Measurements from ENCODE around the gene TMEM131L.
"Not testable (repeated sequence)": the region's sequence is repeated elsewhere in the genome, so short reads cannot be mapped to it uniquely, and the experiment has no call there.

The TMEM131L gene

DNA sequence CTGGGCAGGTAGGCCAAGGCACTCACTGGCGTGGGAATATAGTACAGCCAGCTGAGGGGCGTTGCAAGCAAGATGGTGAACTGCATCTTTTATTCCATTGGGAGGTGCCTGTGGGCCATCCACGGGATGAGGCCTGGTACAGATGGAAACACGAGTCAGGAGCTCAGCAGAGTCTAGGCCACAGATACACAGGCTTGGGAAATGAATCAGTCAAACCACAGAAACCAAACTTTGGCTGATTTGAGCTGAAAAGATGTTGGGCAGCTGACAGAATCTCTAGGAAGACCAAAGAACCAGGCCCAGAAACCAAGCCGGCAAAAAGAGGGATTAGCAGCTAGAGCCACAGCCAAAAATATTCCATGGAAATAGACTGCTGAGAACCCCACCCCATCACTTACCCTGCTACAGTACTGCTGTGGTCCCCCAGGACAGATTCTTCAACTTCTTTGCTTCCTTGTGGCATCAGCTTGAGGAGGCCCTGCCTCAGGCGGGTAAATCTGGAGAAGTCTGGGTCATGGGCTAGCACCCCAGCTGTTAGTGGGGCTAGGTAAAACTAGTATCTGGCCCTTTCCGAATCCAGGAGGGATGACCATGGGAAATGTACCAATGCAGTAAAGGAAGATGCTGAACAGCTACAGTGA lies 75.4 kb downstream of the TMEM131L start:
- no peak for DNase-seq (ENCODE audit: low spot score)

DNA sequence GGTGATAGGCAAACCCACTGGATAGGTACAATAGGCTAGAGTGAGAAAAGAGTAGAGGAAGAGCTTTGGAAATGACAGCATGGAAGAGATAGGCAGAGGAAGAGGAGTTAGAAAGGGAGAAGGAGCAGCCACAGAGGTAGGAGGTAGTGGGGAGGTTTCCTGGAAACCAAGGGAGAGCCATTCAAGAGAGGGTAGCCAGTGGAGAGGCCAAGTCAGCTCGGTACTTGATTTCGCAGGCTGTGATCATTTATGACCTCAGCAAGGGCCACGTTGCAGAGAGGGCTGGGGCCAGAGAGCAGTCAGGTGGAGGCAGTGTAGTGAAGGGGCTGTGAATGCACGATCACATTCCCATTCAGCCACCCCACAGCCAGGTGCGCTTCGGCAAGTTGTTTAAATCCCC lies 76.0 kb downstream of the TMEM131L start:
- DNase-seq (ENCODE audit: low spot score), result no peak

DNA sequence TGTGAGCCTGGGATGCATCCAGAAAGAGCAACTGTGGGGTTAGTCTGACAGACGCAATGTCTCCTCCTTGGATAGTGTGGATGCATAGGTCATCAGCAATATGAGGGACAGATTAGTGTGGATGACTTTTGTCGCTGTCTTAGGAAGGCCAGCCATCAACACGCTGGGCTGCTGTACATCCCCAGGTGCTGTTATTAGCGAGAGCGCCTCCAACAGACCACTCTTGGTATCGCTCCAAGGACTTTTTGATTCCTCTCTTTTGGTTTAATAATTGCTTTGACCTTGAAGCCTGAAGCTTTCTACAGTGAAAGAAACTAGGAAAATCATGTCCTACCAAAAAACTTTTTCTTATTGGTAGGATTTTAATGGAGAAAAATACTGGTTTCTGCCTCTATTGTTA lies 76.7 kb downstream of the TMEM131L start:
- DNase-seq (ENCODE audit: low spot score), result no peak

DNA sequence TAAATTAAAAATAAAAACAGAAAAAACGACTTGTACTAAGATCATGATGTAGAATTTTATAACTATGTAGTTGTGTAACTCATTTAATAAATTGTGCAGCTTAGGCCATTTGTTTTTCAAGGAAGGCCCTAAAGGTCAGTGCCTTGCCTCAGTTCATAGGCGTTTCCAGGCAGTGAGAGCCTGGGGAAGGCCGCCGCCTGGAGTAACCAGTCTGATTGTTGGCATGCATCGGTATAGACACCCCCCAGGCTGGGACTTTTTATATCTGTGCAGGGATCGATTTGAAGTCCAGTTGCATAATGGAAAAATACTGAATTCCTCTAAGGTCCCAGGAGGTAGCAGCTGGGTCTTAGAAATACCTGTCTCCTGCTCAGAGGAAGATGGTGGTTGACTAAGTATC lies 77.2 kb downstream of the TMEM131L start:
- no peak for DNase-seq (ENCODE audit: low spot score)

DNA sequence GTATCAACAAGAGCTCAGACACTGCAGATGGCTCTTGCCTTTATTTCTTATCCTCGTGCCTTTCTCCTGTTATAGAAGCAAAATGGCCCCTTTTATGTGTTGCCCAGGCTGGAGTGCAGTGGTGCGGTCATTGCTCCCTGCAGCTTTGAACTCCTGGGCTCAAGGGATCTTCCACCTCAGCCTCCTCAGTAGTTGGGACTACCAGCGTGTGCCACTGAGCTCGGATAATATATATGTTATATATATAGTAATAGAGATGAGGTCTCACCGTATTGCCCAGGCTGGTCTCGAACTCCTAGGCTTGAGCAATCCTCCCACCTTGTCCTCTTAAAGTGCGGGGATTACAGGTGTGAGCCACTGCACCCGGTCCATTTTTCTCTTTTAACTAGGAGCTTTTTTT lies 79.7 kb downstream of the TMEM131L start:
- DNase-seq (ENCODE audit: low spot score), result no peak

DNA sequence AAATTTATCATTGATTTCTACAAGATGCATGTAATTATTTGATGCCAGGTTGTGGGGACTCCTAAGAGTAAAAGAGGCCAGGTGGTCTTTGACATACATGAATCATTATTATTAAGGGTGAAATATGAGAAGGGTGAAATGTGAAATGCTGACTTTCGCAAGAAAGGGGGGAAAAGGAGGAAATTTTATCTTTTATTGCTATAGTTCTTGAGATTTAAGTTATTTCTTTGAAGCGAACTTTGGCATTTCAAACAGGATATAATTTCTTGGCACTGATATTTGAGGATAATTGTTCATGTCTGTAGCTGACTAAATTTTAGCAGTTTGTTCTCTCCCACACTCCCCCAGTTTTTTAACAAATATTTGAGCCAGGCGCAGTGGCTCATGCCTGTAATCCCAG lies 80.1 kb downstream of the TMEM131L start:
- DNase-seq (ENCODE audit: low spot score), result no peak

DNA sequence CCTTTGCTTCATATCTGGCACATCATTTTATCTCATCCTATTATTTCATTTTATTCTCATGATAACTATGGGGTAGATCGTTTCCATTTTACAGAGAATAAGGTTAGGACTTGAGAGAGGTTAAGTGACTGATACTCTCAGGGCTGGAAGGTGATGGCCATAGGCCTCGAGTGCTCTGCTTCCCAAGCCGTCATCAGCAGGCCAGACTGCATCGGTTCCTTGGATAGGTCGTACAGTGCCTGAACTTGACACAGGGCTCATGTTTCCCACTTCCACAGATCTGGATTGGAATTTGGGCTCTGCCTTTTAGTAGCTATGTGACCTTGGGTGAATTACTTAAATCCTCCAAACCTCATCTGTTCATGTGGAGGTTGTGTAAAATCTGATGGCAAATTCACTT lies 81.4 kb downstream of the TMEM131L start:
- DNase-seq (ENCODE audit: low spot score), result no peak

DNA sequence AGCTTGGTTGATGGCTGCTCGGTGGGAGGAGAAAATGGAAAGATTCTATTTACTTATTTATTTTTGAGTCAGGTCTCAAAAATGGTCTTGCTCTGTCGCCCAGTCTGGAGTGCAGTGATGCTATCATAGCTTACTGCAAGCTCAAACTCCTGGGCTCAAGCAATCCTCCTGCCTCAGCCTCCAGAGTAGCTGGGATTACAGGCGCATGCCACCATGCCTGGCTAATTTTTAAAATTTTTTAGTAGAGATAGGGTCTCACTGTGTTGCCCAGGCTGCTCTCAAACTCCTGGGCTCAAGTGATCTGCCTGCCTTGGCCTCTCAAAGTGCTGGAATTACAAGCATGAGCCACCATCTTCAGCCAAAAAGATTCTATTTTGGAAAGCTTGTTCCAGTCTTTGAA lies 82.7 kb downstream of the TMEM131L start:
- DNase-seq (ENCODE audit: low spot score), result not testable (repeated sequence)

DNA sequence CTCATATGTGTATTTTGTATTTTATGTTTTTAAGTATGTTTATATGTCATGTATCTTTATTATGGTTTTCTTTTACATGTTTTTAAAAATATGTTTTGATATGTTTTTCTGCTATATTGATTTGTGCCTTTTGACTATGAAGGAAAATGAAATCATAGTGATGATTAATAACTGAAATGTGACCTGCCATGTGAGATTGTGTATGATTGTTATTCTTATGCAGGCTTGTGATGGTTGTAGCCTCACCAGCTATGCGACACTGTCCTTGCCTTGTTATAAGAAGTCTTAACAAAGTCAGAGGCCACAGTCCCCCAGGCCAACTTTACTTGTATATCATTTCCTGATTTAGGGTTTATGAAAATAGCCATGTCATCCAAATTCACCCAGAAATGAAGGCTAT lies 83.2 kb downstream of the TMEM131L start:
- no peak for DNase-seq (ENCODE audit: low spot score)

DNA sequence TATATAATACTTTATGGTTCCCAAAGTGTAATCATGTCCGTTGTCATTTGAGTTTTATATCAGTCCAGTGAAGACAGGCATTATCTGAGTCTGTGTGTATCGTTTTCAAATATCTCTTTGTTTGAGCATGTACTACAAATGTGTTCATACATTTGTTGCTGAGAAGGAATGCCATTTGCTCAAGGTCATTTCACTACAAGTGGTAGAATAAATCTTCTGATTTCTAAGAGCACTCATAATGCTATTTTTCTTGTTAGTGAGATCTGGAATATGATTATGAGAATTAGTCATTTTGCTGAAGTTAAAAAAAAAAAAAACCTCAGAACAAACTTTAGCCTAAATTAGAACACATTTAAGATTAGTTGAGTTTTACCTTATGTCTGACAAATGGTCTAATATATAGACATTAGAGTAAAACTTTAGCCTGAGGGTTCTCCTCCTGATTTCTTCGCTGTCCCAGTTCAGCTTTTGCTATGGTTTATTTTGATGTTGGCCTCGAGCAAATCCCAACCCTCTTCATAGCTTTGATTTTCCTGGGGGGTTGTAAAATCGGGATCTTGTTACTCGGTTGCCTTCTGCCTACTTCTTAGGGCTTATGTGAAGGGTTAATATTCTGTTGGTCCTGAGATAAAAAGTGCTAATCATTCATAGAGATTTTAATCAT lies 87.1 kb downstream of the TMEM131L start:
- no peak for DNase-seq (ENCODE audit: low spot score)

DNA sequence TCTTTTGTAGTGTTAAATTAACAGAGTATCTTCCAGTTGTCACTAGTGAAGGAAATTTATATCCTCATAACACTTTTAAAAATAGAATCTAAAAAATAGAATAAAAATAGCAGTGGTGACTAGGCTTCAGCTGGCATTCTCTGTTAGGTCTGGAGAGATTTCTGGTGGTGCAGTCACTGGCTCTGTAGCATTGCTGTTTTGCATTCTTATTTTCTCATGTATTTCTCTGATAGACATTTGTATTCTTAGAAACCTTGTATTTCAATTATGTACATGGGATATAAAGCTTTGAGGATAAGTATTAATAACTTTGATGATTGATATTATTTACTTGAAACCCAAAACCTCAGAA lies 87.6 kb downstream of the TMEM131L start:
- no peak for DNase-seq (ENCODE audit: low spot score)

DNA sequence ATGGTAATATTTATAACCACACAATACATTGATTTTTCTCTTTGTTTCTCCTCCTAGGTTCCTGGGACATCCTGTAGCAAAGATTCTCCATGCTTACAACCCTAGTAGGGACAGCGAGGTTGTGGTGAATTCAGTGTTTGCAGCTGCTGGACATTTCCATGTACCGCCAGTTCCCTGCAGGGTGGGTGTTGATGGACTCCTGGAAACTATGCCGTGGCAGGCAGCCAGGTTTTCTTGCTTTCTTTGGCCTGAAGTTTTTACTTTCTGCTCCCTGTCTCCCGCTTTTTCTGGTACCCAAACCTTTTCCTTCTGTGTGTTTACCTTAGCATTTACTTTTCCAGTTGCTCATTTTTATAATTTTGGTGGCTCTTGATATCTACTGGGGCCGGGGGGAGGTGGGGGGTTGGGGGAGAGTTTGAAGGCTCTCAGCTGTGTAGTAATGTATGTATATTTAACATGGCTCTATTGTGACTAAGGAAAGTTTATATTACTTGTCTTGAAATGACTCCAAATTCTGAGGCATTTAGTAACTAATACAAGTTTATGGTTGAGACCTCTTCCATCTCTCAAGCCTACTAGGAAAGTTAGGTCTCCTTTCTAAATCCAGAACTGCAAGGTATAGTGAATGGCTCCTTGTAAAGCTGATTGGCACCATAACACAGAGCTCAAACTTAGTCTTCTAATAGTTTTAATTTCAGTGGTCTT lies 89.7 kb downstream of the TMEM131L start:
- DNase-seq (ENCODE audit: low spot score), result no peak

DNA sequence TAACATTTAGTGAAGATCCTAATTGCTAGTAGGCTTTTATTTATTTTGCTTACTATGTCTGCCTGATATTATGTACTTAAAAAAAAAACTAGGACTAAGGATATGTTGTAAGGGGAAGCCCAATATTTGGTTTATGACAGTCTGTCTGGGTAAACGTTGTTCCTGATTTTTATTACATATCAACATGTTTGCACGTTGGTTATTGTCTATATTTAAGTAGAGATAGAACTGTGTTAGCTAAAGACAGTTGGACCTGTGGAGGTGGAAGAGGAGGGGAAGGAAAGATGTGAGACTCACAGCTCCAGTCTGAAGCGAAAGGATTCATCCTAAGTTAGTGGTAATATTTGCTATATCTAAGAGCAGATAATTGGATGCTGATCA lies 90.3 kb downstream of the TMEM131L start:
- no peak for DNase-seq (ENCODE audit: low spot score)

DNA sequence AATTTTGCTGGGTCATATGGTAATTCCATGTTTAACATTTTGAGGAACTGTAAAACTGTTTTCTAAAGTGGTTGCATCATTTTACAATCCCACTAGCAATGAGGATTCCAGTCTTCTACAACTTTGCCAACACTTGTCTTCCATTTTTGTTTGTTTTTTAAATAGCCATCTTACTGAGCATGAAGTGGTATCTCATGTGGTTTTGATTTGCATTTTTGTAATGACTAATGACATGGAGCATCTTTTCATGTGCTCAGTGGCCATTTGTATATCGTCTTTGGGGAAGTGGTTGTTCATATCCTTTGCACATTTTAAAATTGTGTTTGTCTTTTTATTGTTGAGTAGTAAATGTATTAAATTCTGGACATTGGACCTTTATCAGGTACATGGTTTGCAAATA lies 94.7 kb downstream of the TMEM131L start:
- no peak for DNase-seq (ENCODE audit: low spot score)

DNA sequence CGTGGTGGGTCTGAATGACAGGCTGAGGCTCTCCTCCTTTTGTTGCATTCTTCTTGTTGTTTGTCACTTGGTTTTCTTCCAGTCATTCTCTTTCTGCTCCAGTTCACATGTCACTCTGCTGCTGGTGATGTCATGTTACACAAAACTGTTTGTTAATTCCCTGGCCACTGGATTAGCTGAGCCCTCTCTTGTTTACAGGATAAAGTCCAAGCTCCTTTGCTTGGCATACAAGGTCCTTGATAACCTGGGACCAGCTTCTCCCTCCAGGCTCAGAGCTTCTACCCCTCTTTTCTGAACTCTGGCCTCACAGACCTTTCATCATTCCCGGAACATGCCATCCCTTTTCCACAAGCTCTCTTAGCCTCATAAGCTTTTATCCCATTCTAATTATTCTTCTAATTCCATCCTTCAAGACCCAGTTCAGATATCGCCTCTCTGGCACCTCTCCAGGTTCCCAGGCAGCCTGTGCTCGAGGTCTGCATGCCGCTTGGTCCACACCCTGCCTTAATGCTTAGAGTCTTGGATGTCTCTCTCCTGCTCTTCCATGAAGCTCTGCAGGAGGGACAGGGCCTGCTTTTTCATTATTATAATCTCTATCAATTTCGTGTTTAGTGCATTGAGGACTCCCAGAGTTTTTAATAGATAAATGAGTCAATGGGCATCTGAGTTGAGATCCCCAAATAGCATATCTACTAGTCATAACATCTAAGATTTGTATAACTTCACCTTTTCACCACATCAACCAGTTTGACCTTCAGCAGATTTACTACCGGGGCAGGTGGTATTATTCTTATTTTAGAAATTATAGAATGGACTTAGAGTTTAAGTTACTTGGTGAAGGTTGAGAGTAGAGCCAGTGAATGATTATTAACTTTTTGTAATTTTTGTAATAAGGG lies 98.7 kb downstream of the TMEM131L start:
- peak; percentile 10 for DNase-seq (ENCODE audit: low spot score)

DNA sequence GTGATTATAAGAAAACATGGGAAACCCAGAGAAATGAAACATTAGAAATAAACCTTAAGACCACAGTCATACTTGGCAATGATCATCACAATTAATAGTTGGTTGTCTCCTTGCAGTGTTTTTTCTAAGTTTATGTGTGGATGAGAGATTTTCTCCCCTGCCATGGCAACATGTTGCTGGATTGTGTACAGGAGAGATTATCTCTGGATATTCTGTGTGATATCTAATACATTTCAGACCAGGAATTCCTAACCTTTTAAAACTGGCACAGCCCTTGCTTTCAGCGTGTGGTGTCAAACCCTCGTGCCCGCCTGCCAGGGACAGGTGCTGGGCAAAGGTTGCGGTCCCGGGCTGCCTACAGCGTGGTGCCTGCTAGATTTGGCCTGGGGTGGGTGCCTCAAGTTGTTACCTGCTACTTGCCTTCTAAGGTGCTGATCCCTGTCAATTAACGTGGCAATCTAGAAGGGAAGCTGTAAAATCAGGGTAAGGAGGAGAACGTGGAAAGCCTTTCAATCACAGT lies 100.5 kb downstream of the TMEM131L start:
- DNase-seq (ENCODE audit: low spot score), result no peak

DNA sequence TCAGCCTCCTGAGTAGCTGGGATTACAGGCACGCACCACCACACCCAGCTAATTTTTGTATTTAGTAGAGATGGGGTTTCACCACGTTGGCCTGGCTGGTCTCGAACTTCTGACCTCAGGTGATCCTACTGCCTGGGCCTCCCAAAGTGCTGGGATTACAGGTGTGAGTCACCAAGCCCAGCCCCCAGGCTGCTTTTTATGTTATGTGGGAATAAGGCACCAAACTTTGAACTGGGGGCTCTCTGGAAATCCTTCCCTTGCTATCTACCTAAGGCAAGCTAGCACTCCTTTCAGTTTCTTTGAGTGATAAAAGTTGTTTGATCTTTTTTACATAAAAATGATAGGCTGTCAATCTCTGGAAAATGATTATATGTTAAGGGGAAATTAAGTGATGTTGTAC lies 101.5 kb downstream of the TMEM131L start:
- not testable (repeated sequence) for DNase-seq (ENCODE audit: low spot score)

DNA sequence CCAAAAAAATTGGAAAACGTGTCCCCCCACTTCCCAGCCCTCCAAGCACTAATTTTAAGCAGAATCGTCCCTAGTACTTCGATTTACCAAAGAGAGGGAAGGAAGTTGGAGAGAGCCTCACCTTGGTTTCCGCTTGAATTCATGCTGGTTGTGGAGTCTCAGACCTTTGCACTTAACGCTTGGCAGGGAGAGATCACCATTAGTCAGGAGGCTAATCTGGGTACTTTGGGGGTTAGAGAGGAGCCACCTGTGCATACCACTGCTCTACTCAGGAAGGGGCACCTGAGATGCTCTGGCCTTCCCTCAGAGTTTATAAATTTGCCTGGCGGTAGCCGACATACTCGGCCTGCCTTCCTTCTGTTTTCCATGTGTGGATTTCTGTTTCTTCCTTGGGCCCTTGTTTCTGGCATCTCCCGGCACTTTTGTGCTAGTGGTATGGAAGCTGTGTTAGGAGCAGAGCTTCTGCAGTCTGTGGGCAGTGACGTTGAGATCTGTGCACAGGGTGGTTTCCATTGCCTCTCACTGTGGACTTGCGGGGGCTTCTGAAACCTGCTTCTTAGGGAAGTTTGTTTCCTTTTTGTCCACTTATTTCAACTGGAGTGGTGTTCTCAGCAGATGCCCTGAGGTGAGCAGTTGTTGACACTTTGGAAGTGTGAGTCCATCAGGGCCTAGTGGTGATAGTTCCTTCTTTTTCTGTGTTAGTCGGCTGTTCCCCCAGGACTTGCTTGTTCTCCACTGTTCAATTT lies 104.2 kb downstream of the TMEM131L start:
- no peak for DNase-seq (ENCODE audit: low spot score)

DNA sequence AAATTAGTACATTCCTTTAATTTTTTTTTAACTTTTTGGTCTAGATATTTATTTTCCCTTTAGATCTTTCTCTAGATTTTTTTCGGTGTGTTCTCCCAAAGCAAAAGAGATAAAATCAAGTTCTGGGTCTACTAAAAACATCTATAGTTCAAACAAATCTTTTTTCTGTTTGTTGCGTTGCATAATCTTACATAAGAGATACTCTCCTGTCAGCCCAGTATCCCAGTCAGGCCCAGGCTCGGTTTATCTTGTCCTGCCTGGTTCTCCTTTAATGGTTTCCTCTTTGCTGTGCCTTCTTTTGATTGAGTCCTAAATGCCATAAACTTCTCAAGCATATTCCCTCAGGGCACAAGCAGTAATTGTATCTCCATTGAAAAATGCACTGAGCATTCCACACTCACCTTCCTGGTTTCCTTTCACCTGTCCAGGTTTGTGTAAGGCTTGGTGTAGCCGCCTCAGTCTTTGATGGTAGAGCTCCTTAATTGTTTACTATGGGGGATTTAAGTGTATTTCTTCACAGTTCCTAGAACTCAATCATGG lies 104.9 kb downstream of the TMEM131L start:
- no peak for DNase-seq (ENCODE audit: low spot score)

DNA sequence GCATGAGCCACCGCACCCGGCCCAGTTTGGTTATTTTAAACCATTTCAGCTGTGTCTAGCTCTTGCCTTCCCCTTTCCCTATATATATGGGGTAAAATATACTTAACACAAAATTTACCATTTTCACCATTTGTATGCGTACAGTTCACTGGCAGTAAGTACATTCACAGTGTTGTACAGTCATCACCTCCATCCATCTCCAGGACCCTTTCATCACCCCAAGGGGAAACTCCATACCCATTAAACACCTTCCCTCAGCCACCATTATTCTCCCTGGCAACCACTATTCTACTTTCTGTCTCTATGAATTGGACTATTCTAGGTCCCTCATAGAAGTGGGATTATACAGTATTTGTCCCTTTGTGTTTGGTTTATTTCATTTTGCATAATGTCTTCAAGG lies 106.4 kb downstream of the TMEM131L start:
- no peak for DNase-seq (ENCODE audit: low spot score)

DNA sequence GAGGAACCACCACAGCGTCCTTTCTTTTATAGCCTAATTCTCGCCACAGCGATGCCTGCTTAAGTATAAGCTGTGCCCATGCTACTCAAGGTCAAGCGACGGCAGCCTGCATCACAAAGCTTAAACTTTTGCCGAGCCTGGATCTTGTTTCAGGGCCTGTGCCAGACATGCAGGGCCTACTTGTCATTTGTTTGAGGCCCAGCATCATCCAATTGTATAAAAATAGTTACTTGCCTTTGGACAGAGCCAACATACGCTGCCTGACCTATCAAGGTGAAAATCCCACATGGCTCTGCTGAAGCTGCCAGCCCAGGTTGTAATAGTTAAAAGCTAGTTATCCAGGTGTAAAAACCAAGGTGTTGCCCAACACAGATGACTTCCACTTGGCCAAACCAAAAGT lies 107.1 kb downstream of the TMEM131L start:
- no peak for DNase-seq (ENCODE audit: low spot score)

Measured in cerebellar cortex (tissue), 1 donor.